Liver (tissue), 9 donors: ENCODE data around the gene GARNL3. TPM values are rescaled to one million over a fixed set of nuclear protein-coding genes. Genes with fewer than 3 reads are reported as not detected.

ENCODE experiments used
- DNase-seq: peaks from one replicate; pipeline ENCODE4 v3.0.0-alpha.2; 2017; ENCODE audit warnings: low spot score
- H3K27ac ChIP-seq, 2 donors: one replicate each; pipeline ENCODE4 v1.7.0; 2013; ENCODE audit warnings: inconsistent platforms in 2 of 2, low read length in 2 of 2, control low read depth in 1 of 2, low read depth in 1 of 2, mild to moderate bottlenecking in 1 of 2
- H3K27me3 ChIP-seq, 4 donors: one replicate each; pipeline versions ENCODE4 v1.6.1 to v1.7.0; 2013; ENCODE audit warnings: low read length in 3 of 4, inconsistent platforms in 1 of 4, mild to moderate bottlenecking in 1 of 4, moderate library complexity in 1 of 4; ENCODE audit not compliant: control insufficient read depth in 4 of 4, insufficient read depth in 4 of 4
- H3K36me3 ChIP-seq, 4 donors: one replicate each; pipeline versions ENCODE4 v1.6.1 to v1.7.0; 2013; ENCODE audit warnings: low read length in 3 of 4, mild to moderate bottlenecking in 3 of 4, low read depth in 1 of 4, moderate library complexity in 1 of 4; ENCODE audit not compliant: control insufficient read depth in 4 of 4, insufficient read depth in 3 of 4
- H3K4me1 ChIP-seq, 4 donors: one replicate each; pipeline versions ENCODE4 v1.6.1 to v1.7.0; 2013; ENCODE audit warnings: low read length in 3 of 4, mild to moderate bottlenecking in 3 of 4, moderate library complexity in 1 of 4; ENCODE audit not compliant: control insufficient read depth in 4 of 4, insufficient read depth in 4 of 4
- H3K4me3 ChIP-seq, 3 donors: one replicate each; pipeline versions ENCODE4 v1.6.1 to v1.7.0; 2013; ENCODE audit warnings: low read length in 3 of 3, control low read depth in 1 of 3, low read depth in 1 of 3, mild to moderate bottlenecking in 1 of 3
- H3K9ac ChIP-seq, 2 donors: one replicate each; pipeline ENCODE4 v1.7.0; 2013; ENCODE audit warnings: low read length in 2 of 2, mild to moderate bottlenecking in 2 of 2, moderate library complexity in 2 of 2, control low read depth in 1 of 2, low read depth in 1 of 2
- H3K9me3 ChIP-seq, 4 donors: one replicate each; pipeline versions ENCODE4 v1.6.1 to v1.7.0; 2013; ENCODE audit warnings: low read length in 3 of 4; ENCODE audit not compliant: control insufficient read depth in 4 of 4
- FOXA1 ChIP-seq: IDR thresholded peaks from 2 replicates; pipeline ENCODE4 v1.6.1; 2016; ENCODE audit warnings: antibody characterized with exemption
- FOXA2 ChIP-seq: IDR thresholded peaks from 2 replicates; pipeline ENCODE4 v1.6.1; 2016; ENCODE audit warnings: antibody characterized with exemption
- GABPA ChIP-seq, 2 donors: IDR thresholded peaks in 1 of 2; conservative IDR thresholded peaks in 1 of 2; 2 replicates each; pipeline ENCODE4 v1.6.1; 2016; ENCODE audit warnings: antibody characterized with exemption in 2 of 2, mild to moderate bottlenecking in 1 of 2, moderate library complexity in 1 of 2
- HNF4A ChIP-seq, 2 donors: conservative IDR thresholded peaks; 2 replicates each; pipeline ENCODE4 v1.6.1; 2016; ENCODE audit warnings: antibody characterized with exemption in 2 of 2, mild to moderate bottlenecking in 2 of 2
- HNF4G ChIP-seq: IDR thresholded peaks from 2 replicates; pipeline ENCODE4 v1.6.1; 2016; ENCODE audit warnings: antibody characterized with exemption
- JUND ChIP-seq, 2 donors: IDR thresholded peaks; 2 replicates each; pipeline ENCODE4 v1.6.1; 2016; ENCODE audit warnings: antibody characterized with exemption in 2 of 2
- RAD21 ChIP-seq, 2 donors: IDR thresholded peaks; 2 replicates each; pipeline ENCODE4 v1.6.1; 2016; ENCODE audit warnings: antibody characterized with exemption in 2 of 2, mild to moderate bottlenecking in 2 of 2
- RXRA ChIP-seq, 2 donors: IDR thresholded peaks; 2 replicates each; pipeline ENCODE4 v1.6.1; 2017 to 2018; ENCODE audit warnings: antibody characterized with exemption in 2 of 2, mild to moderate bottlenecking in 1 of 2
- TAF1 ChIP-seq: conservative IDR thresholded peaks from 2 replicates; pipeline ENCODE4 v1.6.1; 2016; ENCODE audit warnings: antibody characterized with exemption, mild to moderate bottlenecking
- YY1 ChIP-seq: IDR thresholded peaks from 2 replicates; pipeline ENCODE4 v1.6.1; 2016; ENCODE audit warnings: antibody characterized with exemption, mild to moderate bottlenecking
- WGBS: extraction: QIAGEN DNeasy Blood & Tissue Kit; methylation state at CpG from one replicate; pipeline ENCODE4 v1.1.7; 2013; 5-methylcytosine and 5-hydroxymethylcytosine counted together
- polyA plus RNA-seq, 2 donors: library from polyadenylated mRNA; stranded (reverse) in 1 of 2; unstranded in 1 of 2; fragments of 200-250 nt in 1 of 2; fragments of >200 nt in 1 of 2; fragmentation: Nextera tagmentation in 1 of 2; extraction: Ambion mirVana in 1 of 2; gene quantifications; one replicate each; pipeline versions ENCODE4 v1.2.1 to v1.2.3, GENCODE V29; 2013 to 2015
- total RNA-seq, 2 donors: library from RNA; depleted of rRNA; stranded (reverse); fragments of >200 nt; gene quantifications; one replicate each; pipeline ENCODE4 v1.2.3, GENCODE V29; 2014
- TF ChIP-seq, protein P1 (sequence below): IDR thresholded peaks from 2 replicates; pipeline ENCODE4 v1.6.1; 2016; ENCODE audit warnings: antibody characterized with exemption
- TF ChIP-seq, protein P2 (sequence below): IDR thresholded peaks from 2 replicates; pipeline ENCODE4 v1.6.1; 2016; ENCODE audit warnings: antibody characterized with exemption
- TF ChIP-seq, protein P3 (sequence below): IDR thresholded peaks from 2 replicates; pipeline ENCODE4 v1.6.1; 2016; ENCODE audit warnings: antibody characterized with exemption, mild to moderate bottlenecking
- TF ChIP-seq, protein P4 (sequence below): fragments of 150-350 bp; IDR thresholded peaks from 2 replicates; pipeline ENCODE4 v1.5.1; 2017; ENCODE audit warnings: improper control_type of control experiment, low read depth, low read length; ENCODE audit not compliant: missing input control
- TF ChIP-seq, protein P5 (sequence below): IDR thresholded peaks from 2 replicates; pipeline ENCODE4 v1.6.1; 2016; ENCODE audit warnings: antibody characterized with exemption
- donor health status: healthy.
- donor health status: healthy.
- donor health status: healthy.
- donor health status: healthy.
- donor health status: healthy.

The GARNL3 gene
- total and polyA plus RNA-seq, 4 donors: 0.89 to 6.7 (median 3.5) TPM

DNA sequence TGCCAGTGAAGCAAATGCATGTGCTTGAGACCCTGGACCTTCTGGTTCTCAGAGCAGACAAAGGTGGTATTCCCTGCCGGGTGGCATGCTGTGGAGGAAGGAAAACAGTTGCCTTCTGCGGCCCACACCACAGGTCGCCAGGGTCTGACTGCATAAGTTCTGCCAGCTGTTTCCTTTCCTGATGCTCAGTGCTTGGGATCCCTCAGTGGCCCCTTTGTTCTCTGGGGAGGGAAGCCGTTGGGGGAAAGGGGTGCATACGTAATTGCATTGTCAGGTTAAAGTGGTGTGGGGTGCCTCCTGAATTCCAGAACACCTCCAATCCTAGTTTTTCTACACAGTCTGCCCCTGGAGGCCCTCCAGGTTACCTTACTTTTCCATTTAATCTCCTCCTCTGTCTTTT is 89.3 kb downstream of the GARNL3 start:
- H3K27ac ChIP-seq: no peak overlapping the region
- no peaks in the 10 kb centered on the region for H3K27me3 ChIP-seq
- no peaks in the 10 kb centered on the region for H3K9me3 ChIP-seq
- DNase-seq: no peak
- no peak overlapping the region for H3K9ac ChIP-seq
- H3K4me1 ChIP-seq: peaks cover 0 to 6% (median 2%) of the 10 kb centered on the region in 4 donors
- 81% methylated on average over 5 of the region's 5 CpGs for WGBS
- H3K4me3 ChIP-seq: no peak overlapping the region
- no peak for TF ChIP-seq FOXA1
- peaks cover 2 to 13% (median 4%) of the 10 kb centered on the region in 4 donors for H3K36me3 ChIP-seq

DNA sequence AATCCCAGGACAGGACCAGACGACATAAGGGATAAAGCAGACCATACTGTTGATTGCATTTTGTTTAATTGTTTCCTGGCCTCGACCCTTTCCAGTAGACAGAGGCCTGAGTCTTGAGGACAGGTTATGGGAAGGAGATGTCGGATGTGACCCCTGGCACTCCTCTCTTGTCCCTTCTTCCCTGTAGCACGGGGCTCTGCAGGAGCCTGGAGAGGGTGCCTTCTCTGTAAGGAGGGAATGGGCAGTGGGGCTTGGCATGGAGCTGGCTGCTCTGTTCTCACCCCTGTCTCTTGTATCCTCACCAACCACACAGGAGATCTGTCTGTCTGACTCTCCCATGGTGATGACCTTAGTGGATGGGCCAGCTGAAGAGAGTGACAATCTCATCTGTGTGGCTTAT is 92.3 kb downstream of the GARNL3 start:
- no peak overlapping the region for H3K27ac ChIP-seq
- peaks cover 0 to 6% (median 2%) of the 10 kb centered on the region in 4 donors for H3K4me1 ChIP-seq
- TF ChIP-seq HNF4G: no peak
- no peak for TF ChIP-seq HNF4A (conservative IDR thresholded peaks at IDR 0.05)
- no peak for TF ChIP-seq RAD21 (IDR thresholded peaks at IDR 0.05)
- TF ChIP-seq FOXA1: no peak
- TF ChIP-seq, protein P1, sequence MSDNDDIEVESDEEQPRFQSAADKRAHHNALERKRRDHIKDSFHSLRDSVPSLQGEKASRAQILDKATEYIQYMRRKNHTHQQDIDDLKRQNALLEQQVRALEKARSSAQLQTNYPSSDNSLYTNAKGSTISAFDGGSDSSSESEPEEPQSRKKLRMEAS: no peak
- TF ChIP-seq JUND (IDR thresholded peaks at IDR 0.05): no peak
- no peak for TF ChIP-seq RXRA (IDR thresholded peaks at IDR 0.05)
- no peak for TF ChIP-seq TAF1
- no peak for TF ChIP-seq GABPA (IDR thresholded peaks at IDR 0.05 in 1 of 2, conservative IDR thresholded peaks at IDR 0.05 in 1 of 2)
- no peak for TF ChIP-seq YY1
- TF ChIP-seq, protein P2, sequence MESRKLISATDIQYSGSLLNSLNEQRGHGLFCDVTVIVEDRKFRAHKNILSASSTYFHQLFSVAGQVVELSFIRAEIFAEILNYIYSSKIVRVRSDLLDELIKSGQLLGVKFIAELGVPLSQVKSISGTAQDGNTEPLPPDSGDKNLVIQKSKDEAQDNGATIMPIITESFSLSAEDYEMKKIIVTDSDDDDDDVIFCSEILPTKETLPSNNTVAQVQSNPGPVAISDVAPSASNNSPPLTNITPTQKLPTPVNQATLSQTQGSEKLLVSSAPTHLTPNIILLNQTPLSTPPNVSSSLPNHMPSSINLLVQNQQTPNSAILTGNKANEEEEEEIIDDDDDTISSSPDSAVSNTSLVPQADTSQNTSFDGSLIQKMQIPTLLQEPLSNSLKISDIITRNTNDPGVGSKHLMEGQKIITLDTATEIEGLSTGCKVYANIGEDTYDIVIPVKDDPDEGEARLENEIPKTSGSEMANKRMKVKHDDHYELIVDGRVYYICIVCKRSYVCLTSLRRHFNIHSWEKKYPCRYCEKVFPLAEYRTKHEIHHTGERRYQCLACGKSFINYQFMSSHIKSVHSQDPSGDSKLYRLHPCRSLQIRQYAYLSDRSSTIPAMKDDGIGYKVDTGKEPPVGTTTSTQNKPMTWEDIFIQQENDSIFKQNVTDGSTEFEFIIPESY: no peak
- TF ChIP-seq, protein P3, sequence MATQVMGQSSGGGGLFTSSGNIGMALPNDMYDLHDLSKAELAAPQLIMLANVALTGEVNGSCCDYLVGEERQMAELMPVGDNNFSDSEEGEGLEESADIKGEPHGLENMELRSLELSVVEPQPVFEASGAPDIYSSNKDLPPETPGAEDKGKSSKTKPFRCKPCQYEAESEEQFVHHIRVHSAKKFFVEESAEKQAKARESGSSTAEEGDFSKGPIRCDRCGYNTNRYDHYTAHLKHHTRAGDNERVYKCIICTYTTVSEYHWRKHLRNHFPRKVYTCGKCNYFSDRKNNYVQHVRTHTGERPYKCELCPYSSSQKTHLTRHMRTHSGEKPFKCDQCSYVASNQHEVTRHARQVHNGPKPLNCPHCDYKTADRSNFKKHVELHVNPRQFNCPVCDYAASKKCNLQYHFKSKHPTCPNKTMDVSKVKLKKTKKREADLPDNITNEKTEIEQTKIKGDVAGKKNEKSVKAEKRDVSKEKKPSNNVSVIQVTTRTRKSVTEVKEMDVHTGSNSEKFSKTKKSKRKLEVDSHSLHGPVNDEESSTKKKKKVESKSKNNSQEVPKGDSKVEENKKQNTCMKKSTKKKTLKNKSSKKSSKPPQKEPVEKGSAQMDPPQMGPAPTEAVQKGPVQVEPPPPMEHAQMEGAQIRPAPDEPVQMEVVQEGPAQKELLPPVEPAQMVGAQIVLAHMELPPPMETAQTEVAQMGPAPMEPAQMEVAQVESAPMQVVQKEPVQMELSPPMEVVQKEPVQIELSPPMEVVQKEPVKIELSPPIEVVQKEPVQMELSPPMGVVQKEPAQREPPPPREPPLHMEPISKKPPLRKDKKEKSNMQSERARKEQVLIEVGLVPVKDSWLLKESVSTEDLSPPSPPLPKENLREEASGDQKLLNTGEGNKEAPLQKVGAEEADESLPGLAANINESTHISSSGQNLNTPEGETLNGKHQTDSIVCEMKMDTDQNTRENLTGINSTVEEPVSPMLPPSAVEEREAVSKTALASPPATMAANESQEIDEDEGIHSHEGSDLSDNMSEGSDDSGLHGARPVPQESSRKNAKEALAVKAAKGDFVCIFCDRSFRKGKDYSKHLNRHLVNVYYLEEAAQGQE: no peak
- TF ChIP-seq, protein P4, sequence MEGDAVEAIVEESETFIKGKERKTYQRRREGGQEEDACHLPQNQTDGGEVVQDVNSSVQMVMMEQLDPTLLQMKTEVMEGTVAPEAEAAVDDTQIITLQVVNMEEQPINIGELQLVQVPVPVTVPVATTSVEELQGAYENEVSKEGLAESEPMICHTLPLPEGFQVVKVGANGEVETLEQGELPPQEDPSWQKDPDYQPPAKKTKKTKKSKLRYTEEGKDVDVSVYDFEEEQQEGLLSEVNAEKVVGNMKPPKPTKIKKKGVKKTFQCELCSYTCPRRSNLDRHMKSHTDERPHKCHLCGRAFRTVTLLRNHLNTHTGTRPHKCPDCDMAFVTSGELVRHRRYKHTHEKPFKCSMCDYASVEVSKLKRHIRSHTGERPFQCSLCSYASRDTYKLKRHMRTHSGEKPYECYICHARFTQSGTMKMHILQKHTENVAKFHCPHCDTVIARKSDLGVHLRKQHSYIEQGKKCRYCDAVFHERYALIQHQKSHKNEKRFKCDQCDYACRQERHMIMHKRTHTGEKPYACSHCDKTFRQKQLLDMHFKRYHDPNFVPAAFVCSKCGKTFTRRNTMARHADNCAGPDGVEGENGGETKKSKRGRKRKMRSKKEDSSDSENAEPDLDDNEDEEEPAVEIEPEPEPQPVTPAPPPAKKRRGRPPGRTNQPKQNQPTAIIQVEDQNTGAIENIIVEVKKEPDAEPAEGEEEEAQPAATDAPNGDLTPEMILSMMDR: no peak
- TF ChIP-seq FOXA2: no peak
- TF ChIP-seq, protein P5, sequence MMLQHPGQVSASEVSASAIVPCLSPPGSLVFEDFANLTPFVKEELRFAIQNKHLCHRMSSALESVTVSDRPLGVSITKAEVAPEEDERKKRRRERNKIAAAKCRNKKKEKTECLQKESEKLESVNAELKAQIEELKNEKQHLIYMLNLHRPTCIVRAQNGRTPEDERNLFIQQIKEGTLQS: no peak
- WGBS: 91% methylated on average over 4 of the region's 4 CpGs
- no peaks in the 10 kb centered on the region for H3K27me3 ChIP-seq
- no peak for DNase-seq
- no peaks in the 10 kb centered on the region for H3K9me3 ChIP-seq
- H3K36me3 ChIP-seq: peaks cover 0 to 13% (median 4%) of the 10 kb centered on the region in 4 donors
- no peak overlapping the region for H3K9ac ChIP-seq
- H3K4me3 ChIP-seq: no peak overlapping the region
